Activated CD8-positive, alpha-beta memory T cell treated with anti-CD3 and anti-CD28 coated beads for 48 hours (primary cell): ENCODE results near the gene NFIX.

ENCODE experiments used
- DNase-seq, 3 experiments: peaks; one replicate each; pipeline ENCODE4 v3.0.0-alpha.2; 2020; ENCODE audit warnings: low read depth in 2 of 3, low spot score in 2 of 3

NFIX gene

DNA sequence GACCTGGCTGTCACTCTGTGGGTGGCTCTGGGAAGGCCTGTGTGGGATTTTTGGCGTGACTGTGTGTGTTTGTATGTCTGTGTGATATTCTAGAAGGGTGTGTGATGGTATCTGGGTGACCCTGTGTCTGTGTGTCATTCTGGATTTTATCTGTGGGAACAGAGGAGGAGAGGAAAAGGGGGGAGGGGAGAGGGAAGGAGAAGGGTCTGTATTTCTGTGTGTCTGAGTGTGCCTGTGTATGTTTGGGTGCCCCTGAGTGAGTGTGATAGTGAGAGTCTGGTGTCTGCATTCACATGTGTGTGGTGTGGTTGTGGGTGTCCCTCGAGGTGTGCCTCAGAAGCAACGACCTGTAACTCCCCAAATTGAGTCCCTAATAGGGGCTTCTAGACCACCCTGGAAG is 8.1 kb upstream of the NFIX start:
- no peak for DNase-seq

DNA sequence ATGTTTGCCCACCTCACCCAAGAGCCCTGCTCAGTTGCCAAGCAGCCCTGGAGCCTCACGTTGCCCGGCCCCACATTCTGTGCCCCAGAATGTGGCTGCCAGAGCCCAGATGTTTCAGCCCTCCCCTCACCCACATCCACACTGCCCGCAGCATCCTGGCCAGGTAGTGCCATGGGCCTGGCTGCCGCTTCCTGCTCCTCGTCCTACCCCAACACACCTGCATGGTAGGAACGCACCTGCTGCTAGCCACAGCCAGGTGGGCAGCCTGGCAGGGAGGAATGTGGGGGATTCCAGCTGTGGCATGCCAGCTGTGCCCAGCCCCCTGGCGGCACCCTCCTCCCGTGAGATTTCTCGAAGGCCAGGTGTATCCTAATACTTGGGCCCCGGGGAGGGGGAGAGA is 7.5 kb upstream of the NFIX start:
- DNase-seq: no peak

DNA sequence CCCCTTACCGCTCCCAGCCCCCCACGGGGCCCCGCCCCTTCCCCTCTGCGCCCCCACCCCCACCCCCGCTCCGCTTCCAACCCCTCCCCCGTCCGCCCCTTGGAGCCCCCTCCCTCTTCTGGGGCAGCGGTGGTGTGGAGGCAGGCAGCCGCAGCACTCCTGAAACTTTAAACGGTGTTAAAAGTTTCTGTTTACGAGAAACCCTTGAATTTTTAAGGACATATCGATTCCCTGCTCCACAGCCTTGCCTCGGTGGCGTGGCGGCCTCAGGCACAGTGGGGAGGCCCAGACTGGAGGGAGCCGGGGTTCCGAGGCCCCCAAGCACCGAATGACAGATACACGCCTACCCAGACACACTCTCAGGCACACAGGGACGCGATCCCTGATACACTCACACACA is 4.8 kb upstream of the NFIX start:
- DNase-seq: no peak

DNA sequence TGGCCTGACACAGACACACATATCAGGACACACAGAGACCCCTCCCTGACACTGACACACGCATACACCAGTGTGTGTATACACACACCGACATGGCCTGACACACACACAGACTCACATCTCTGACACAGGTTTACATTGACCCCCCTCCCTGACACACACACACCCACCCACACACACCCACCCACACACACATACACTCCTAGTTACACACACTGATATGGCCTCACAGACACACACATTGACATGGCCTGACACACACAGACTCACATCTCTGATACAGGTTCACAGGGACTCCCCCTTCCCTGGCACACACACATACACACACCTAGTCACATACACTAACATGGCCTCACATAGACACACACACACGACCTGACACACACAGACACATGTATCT is 4.4 kb upstream of the NFIX start:
- DNase-seq: no peak

DNA sequence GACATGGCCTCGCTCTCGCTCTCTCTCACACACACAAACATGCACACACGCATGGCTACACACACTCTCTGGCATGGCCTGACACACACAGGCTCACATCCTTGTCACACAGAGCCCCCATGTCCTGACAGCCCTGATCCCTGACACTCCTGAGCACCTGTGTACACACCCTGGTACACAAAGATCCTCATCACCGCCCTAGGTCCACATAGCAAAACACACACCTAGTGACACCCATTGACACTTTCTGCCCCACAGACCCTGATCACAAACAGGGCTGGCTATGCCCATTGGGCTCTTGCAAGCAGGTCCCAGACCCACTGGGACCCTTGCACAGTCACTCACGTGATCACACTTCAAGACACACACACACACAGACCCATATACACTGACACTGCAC is 4.0 kb upstream of the NFIX start:
- no peak for DNase-seq

DNA sequence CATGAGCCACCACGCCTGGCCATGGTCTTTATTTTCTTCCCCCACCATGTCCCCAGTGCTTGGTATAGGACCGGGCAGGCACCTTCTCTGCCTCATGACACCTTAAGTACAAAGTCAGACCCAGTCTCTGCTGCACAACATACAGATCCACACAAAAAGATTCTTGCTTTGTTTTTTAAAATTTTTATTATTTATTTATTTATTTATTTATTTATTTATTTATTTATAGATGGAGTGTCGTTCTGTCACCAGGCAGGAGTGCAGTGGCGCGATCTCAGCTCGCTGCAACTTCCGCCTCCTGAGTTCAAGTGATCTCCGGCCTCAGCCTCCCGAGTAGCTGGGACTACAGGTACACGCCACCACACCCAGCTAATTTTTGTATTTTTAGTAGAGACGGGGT is 2.5 kb upstream of the NFIX start:
- DNase-seq: no peak

DNA sequence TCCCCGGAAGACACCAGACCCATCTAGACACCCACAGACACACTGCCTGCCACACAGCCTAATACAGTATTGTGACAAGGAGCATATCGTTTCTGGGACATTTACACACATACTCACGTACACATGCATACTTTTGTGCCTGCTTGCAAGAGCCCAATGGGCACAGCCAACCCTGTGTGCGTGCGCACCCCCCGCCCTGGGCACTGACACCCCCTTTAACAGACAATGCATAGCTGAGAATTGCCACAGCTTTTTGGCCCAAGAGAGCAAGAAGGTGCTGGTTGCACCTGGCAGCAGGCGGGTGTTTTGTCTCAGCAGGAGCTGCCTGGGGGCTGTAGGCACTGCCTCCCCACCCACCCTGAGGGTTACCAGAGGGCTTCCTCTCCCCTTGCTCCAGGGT is 1.7 kb upstream of the NFIX start:
- no peak for DNase-seq

DNA sequence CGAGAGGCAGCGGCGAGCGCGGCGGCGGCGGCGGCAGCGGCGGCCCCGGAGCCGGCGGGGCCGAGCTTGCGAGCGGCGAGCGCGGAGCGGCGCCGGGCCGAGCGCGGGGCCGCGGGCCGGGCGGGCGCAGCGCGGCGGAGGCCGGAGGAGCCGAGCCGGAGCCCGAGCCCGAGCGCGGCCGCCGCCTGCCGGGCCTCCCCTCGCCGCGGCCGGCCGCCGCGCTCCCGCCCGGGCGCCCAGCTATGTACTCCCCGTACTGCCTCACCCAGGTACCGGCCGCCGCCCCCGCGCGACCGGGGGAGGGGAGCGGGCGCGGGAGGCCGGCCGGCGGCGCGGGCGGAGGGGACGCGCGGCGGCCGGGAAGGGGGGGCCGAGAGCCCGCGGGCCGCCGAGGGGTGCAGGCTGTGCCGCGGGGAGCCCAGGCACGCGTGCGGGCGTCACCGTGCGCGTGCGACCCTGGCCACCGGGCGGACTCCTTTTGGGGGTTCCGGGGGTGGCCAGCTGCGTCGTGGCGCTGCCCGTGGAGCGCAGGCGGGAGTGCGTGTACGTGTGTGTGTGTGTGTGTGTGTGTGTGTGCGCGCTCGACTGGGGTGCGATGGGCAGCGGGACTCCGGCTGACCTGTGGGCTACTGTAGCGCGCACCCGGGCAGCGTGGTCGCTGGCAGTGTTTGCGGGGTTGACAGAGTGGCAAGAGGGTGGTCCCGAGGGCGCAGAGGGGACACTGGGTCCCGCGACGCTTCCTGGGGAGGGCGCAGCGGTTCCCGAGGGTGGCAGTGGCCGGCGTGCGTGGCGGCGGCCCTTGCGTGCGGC is 526 bp downstream of the NFIX start:
- no peak for DNase-seq

DNA sequence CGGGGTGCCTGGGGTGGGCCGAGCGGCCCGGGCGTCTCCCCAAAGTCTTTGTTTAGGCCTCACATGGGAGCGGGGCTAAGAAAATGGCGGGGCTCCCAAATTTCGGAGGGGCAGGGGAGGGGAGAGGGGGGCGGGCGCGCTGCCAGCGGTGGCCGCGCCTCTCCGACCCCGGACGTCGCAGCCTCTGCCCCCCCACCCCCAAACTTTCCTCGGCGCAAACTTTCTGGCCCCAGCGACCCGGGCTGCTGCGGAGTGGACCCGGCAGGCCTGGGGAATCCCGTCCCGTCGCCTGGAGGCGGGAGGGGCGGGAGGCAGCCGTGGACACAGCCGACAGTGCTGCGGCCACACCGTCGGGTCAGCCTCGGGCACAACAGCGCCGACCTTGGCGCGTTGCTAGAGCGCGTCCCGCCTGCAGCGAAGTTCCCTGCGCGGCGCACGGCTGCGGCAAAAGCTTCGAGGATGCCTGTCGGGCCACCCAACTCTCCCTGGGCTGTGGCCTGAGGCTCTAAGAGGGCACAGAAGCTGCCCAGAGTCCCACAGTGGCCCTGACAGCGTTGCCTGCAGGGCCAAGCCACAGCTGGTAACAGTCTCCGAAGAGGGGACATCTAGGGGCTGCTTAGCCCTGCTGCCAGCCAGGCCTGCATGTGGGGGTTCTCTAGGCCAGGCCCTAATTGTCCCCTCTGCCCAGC is 1.3 kb downstream of the NFIX start:
- no peak for DNase-seq

DNA sequence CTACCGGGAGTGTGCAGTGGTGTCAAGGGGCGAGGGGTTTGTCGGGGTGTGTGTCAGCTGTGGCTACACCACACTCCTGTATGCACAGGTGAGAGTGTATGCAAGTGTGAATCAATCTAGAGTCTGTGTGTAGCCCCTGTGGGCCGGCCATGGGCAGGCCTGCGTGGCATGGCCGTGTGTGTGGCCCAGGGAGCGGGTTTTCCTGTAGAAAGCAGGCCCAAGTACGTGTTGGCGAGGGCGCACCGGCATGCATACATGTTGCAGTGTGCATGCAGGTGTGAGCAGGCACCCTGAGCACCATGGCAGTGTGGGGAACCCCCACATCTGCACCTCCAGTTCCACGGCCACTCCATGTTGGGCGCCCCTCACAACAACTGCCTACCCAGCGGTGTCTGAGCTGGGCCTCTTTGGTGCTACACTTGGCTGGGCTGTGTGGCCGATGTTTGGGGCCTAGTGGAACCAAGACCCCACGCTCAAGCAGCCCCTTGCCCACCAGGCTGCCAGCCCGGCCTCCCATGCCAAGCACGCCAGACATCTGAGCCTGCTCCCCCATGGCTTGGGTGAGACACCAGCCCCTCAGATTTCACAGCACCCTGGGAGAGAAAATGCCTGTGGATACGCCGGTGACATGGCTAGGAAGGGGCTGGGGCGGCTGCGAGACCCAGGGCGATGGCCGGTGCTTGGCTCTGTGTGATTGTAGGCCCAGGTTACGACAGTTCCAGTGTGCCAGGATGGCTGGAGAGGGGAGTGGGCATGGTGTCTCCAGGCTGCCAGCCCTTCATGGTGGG is 2.1 kb downstream of the NFIX start:
- DNase-seq: no peak

DNA sequence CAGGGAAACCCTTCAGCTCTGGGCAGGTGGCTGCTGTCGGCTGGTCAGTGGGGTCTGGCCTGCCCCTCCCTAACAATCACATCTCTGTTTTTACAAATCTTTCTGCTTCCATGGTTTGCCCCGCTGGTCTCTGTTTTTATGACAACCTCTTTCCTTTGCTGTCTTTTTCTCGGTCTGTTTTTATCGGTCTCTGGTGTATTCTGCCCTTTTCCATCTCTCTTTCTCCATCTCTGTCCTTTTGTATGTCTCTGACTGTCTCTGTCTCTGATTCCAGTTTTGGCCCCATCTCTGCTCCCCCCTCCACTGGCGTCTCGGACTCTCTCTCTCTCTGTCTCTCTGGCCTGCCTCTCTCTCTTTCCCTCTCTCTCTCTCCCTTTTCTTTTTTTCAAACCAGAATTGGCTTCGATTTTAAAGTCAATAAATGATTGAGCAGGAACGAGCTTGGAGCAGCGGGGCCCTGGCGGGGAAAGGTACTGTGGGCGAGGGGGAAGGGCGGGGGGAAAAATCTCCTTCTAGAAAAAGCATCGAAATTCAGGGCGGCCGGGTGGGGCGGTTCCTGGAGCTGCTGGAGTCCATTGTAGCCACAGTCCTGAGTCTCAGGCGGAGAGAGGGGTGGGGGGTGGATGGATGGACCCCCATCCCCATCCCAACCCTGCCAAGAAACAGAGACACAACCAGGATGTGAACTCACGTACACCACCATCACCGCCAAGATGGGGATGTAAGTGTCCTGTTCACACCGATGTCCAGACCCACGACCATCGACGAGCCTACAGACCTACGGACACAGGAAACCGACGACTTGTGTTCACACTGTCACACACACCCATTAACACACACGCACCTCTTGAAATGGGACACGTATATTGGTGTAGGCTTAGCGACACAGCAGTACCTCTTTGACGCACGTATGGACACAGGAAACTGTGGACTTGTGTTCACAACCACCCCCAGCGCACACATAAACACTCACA is 3.0 kb downstream of the NFIX start:
- no peak for DNase-seq

DNA sequence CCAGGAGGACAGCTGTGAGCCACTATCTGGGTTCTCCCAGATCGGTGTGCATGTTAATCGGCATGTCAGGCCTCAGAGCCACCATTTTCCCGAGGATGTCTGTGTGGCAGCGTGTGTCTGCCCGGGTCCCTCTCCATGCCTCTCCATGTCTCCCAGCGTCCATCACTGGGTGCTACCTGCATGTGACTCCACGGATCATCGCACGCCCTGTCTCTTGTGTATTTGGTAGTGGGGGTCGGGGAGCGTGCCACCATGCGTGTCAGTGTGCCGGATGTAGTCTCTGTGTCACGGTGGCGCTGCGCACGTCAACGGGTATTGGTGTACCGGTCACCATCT is 5.9 kb downstream of the NFIX start:
- DNase-seq: no peak

DNA sequence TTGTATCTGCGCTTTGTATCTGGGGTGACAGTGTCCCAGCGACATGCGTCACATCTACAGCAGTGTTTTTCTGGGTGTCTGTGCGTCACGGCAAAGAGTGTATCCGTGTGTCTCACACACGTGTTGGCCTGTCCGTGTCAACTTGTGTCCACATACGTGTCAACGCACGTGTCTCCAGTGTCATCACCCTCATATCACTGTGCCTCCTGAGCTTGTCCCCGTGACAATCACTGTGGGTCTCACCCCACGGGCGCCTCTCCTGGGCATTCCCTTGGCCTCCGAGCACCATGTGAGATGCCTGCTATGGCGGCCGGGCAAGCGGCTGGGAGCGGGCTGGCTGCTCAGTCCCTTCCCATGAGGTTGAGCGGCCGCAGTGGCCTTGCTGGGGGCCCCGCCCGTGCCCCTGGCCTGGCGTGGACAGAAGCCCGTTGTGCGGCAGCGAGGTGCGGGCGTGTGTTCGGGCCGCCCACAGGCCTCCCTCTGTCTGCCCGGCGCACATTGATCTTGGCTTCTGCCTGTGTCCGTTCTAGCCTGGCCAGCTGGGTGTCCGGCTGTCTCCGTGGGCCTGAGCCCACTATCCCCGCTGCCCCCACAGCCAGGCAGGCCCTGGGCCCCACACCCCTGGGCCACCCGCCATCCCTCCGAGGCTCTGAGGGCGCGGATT is 6.4 kb downstream of the NFIX start:
- no peak for DNase-seq

DNA sequence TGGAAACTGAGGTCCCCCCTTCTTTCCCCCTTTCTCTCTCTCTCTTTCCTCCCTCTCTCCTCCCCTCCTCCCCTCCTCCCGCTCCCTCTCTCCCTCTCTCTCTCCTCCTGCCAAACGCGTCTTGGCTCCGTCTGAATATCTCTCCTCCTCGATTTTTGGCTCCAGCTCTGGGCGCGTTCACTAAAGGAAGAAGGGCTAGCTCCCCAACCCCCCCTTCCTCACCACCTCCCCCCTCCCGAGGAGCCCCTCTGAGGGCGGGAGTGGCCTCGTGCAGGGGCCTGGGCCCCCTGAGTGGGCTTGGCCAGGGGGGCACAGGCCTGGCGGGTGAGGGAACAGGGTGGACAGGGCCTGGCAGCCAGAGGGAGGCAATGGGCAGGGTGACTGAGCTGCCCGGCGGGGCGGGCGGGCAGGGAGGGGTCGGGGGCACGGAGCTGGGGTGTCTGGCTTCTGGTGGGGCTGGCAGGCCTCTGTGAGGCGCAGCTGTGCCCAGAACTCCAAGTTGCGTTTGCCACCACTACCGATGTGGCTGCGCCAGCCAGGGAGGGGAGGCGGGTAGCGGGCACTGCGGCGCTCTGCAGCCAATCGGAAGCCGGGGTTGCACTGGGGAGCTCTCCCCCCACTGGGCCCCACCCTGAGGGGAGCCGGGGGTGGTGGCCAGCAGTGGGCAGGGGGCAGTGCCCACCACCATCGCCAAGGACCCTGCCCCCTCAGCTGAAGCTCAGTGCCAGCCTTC is 7.1 kb downstream of the NFIX start:
- DNase-seq: no peak

DNA sequence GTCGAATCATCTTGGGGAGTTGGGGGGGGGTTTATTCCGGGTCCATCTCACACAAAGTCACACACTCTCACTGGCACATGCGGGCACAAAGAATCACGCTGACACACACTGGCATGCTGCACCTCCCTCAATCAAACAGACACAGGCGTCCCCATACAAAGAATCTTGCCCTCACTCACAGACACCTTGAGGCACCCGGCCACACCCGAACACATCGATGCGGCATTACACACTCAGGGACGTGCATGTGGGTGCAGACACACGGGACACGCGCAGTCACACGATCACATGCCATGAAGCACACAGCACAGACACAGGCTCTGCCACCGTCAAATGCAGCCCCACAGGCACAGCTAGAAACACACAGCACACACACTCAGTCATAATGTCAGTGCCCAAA is 7.8 kb downstream of the NFIX start:
- DNase-seq: no peak

DNA sequence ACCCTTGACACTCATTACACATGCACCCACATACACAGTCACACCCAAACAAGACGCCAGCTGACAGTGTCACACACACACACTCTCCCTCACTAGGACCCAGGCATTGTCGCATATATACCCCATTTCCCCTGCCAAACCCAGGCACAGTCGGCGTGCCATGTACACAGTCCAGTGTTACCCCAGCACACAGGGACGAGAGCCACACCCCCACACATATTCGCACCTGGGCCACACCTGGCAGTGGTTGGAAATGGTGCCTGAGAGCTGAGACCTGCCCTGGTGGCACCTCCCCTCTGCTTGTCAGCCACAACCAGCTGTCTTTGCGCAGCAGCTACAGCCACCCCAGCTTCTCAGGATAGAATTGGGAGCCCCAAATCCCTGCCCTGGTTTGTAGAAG is 9.0 kb downstream of the NFIX start:
- no peak for DNase-seq

DNA sequence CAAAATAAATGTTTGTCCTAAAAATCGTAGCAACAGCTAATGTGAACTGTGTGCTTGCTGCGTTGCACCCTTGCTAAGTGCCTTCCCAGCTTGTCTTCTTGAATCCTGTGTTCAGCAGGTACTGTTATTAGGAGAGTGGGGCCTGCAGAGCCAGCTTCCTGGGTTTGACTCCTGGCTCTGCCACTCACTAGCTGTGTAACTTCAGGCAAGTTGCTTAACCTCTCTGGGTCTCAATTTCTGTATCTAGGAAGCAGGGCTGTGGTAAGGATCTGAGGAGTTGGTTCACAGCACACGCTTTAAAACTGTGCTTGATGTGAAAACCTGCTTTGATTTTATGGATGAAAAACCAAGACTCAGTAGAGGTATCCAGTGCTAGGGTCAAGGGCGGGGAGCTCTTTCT is 10.0 kb downstream of the NFIX start:
- no peak for DNase-seq

DNA sequence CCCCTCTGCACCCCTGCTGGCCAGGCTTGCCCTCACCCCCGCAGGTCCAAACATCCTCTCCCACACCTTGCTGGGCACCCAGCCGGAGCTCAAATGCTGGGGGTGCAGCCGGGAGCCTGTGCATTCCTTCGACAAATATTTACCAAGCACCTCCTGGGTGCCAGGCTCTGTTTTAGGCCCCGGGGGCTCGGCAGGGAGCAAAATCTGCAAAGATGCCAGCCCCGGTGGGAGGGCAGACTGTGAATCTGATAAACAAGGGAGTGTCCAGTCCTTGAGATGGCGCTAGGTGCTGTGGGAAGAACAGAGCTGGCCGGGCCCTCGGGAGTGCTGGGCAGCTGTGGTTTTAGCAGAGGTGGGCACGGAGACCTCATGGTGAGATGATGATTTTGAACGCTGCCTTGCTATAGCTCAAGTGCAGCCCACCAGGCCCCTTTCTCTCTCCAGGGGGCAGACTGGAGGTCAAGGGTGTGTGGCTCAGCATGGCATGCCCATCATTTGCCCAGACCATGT is 10.6 kb downstream of the NFIX start:
- DNase-seq: no peak

DNA sequence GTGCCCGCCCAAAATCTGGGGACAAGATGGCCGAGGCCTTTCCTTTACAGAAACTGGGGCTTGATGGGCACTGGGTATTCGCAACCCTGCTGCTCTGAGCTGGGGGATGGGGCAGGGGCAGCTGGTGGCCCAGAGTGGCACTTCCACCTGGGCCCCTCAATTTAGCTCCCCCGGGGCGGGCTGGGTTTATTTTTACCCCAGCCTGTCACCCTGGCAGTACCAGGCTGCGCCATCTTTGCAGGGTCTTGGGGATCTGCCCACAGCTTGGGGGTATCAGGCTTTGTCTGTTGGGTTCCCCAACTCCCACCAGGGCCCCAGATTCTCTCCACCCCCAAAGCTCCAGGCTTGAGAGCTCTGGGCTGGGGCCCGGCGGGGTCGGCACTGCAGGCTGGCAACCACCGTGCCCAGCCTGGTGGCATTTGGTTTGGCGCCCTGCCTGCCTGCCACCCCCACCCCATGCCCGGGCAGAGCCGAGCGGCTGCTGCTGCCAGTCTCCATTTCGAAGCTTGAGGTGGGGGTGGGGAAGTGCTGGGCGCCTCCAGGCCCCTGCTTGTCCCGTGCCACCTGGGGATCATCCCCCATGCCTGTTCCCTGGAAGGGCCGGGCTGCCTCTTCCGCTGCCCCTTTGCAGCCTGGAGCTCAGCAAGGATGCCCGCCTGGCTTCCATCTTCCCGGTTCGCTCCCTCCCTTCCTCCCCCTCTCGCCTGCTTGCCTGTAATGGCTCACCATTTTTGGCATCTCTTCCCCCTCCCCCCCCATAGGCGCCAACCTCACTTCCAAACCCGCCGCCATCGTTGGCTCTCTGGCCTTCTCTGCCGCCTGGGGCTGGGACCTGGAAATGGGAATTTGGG is 11.4 kb downstream of the NFIX start:
- no peak for DNase-seq
